SHP77 (cell line): ENCODE data around the gene IPO11.
"Not testable (repeated sequence)": the region's sequence is repeated elsewhere in the genome, so short reads cannot be mapped to it uniquely, and the experiment has no call there.

Experiments used
- DNase-seq, 2 experiments: peaks; one replicate each; lab custom pipeline; 2025; lab: John Stamatoyannopoulos, UW

IPO11 gene

DNA sequence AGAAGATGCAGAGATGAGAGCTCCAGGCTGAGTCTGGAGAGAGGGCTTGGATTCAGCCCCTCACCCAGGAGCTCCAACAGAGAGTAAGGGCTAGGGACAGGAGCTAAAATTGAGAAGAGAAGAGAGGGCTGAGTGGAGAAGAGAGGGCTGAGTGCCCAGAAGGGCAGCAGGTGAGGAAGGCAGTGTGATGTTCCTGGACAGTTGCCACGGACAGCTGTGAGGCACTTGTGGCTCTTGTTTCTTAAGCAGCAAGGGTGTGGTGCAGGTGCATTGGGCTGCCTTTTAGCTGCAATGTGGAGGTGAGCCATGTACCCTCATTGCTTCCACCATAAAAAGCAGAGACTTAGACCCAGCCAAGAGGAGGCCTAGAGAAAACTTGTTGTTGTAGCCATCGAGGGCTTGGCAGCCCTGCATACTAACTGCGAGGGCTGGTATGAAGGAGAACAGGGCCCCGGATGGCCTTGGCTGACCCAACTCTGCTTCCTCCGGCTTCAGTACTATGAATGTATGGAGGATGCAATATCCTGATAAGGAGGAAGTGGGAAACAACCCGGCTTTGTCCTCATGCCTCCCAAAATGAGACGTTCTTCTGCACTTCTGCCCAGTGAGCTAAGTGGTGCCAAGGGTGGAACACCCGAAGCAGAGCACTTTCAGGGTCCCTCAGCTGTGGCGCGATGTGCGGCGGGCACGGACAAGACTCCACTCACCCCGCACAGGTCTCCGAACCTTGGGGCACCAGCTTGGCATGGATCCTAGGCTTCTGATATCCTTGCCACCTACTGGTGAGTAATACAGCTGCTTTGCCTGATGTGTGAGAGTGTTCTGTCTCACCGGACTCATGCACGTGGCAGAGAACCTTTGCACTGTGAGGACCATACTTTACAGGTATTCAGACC lies 231.2 kb downstream of the IPO11 start:
- peak in 1 of 2 experiments; percentile 21 for DNase-seq

DNA sequence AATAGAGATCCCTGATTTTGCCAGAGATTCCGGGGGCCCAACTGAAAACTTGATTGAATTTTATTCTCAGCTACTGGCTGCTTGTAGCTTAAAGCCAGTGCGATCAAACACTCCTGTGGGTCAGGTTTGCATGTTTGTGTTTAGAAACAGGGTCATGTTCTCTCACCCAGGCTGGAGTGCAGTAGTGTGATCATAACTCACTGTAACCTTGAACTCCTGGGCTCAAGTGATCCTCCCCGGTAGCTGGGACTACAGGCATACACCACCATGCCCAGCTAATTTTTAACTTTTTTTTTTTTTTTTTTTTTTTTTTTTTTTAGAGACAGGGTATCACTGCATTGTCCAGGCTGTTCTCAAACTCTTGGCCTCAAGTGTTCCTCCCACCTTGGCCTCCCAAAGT lies 232.7 kb downstream of the IPO11 start:
- no peak for DNase-seq

DNA sequence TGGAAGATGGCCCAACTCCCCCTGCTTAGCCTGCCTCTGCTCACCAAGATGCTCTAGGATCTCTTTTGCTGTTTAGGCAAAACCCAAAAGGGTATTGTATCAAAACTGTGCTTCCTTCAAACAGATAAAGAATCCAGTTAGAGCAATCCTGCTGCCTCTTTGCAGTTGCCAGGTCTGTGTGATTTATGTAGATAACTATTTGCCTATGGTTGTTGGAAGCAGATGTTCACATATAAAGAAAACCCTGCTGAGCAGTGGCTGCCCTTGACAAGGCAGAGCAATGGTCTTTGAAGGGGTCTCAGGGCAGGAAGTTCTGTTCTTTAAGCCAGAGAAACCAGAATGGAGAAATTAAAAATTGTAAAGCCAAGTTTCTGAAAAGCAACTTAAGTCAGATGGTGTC lies 234.7 kb downstream of the IPO11 start:
- no peak for DNase-seq

- no peak for DNase-seq
These were observed 236.5 kb downstream of the IPO11 start for GRCh38 chr5:62649025-62649424.

DNA sequence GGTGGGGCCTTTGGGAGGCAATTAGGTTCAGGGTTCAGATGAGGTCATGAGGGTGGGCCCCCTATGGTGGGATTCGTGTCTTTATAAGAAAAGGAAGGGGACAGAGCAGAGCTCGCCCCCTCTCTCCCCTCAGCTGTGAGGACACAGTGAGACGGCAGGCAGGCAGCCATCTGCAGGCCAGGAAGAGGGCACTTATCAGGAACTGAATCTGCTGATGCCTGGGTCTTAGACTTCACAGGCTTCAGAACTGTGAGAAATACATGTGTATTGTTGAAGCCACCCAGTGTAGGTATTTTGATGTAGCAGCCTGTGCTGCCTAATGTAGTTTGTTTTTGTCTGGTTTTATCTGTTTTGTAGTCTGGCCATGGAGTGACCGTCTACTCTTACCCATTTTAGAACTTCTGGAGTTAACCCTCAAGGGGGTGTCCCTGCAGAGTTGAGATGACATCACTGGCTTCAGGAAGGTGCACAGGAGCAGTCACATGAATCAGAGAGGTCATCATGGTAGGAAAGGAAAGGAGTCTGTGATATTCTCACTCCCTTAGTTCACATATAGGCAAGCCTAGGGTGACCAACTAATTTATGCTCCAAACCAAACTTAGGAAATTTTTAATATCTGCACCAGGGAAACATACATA lies 237.0 kb downstream of the IPO11 start:
- DNase-seq: no peak

DNA sequence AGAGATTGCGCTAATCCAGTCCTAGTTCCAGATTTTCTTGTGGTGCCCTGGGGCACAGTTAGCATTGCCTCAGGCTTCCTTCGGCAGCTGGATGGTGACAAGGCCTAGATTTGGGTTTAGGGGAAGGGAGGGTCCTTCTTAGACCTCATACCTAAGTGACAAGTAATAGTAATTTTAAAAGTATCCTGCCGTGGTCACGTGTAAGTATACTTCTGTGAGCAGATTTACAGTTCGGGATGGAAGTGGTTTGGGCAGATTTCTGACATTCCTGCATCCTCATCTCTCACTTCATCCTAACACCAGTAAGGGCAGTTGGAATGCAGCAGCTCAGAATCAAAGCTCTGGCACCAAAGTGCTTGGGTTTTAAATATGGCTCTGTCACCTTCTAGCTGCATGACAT lies 237.6 kb downstream of the IPO11 start:
- no peak for DNase-seq

DNA sequence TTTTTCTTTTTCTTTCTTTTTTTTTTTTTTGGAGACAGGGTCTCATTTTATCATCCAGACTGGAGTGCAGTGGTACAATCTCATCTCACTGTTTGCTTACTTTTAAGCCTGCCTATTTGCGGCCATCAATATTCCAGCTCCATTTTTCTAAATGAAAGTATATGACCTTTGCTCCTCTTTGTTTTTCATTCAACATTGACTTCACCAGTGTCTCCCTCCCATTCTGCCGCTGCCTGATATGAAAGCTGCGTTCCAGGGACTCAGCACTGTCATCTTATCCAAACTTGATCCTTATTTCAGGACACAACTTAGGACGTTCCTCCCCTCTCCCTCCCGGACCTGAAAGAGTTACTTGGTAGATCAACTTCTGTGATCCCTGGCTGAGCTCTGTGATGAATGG lies 239.7 kb downstream of the IPO11 start:
- no peak for DNase-seq

GRCh38 chr5:62653001-62653863 lies 240.7 kb downstream of the IPO11 start:
- no peak for DNase-seq

GRCh38 chr5:62653864-62654575 lies 241.5 kb downstream of the IPO11 start:
- no peak for DNase-seq

- DNase-seq: not testable (repeated sequence)
These were observed 245.2 kb downstream of the IPO11 start for GRCh38 chr5:62657772-62658171.

GRCh38 chr5:62661126-62661525 lies 248.6 kb downstream of the IPO11 start:
- DNase-seq: peak in 1 of 2 experiments; percentile 10

DNA sequence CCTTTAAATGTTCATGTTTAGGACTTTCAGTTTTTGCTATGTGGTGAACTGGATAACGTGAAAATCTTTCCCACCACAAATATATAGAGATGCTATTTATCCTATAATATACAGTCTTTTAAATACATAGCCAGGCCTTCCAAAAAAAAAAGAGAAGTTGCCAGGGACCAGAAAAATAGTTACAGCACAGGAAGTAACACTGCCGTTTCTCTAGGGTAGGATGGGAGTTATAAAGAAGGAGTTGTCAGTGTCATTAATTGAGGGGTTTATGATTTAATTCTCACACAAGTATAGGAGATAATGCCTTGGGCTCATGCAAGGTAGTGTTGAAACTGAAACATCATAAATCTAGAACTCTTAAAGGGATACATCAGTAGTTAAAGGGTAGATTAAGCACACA lies 250.0 kb downstream of the IPO11 start:
- no peak for DNase-seq

- no peak for DNase-seq
These were observed 258.9 kb downstream of the IPO11 start for GRCh38 chr5:62671479-62671878.

DNA sequence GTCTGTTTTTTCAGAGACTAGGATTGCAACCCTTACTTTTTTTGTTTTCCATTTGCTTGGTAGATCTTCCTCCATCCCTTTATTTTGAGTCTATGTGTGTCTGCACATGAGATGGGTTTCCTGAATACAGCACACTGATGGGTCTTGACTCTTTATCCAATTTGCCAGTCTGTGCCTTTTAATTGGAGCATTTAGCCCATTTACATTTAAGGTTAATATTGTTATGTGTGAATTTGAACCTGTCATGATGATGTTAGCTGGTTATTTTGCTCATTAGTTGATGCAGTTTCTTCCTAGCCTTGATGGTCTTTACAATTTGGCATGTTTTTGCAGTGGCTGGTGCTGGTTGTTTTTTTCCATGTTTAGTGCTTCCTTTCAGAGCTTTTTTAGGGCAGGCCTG lies 264.0 kb downstream of the IPO11 start:
- not testable (repeated sequence) for DNase-seq
